Skin epidermis (tissue), 12 donors: Measurements from ENCODE around the gene STRN.
A peak's percentile ranks its signal among the peaks of the same experiment; 100 is the strongest.
"Not testable (repeated sequence)": the region's sequence is repeated elsewhere in the genome, so short reads cannot be mapped to it uniquely, and the experiment has no call there.

Source experiments
- H3K27ac ChIP-seq, 21 experiments: fragments of 200-600 bp; sonication (generic) in 11 of 21; one replicate each; pipeline ENCODE4 v1.5.0; 2020; ENCODE audit warnings: mild to moderate bottlenecking in 3 of 21, inconsistent platforms in 2 of 21, moderate library complexity in 2 of 21
- H3K4me3 ChIP-seq, 7 experiments: fragments of 200-600 bp; sonication (generic) in 2 of 7; one replicate each; pipeline ENCODE4 v1.5.0; 2020; ENCODE audit warnings: inconsistent platforms in 2 of 7, mild to moderate bottlenecking in 2 of 7, moderate library complexity in 1 of 7

Gene STRN

DNA sequence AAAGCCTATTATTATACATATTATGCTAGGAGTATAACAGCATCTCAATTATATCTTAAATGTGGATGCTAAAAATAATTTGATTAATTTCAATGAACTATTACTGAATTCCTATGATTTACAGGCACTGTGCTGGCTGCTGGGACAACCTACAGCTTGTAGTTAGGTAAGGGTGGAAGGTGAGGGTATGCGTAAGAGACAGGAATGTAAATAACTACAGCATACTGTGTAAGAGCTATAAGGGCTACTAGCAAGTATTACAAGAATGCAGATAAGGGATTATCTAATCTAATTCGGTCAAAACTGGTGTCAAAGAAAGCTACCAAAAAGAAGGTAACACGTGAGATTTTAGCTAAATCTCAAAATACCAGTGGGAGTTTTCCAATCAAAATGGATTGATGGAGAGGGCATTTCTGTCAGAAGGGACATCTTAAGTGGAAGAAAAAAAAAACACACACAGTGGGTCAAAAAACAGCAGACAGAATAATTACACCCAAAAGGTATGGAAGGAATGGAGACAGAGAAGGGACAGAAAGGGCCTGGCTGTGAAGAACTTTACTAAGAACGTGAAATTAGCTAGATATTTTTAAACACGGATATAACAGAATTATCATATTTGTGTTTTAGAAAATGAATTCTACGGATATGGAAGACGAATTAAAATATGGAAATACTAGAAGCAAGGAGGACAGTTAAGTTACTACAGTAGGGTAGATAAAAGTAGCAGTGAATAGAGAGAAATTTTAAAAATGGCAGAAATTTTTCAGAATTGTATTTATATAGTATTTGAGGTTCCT lies 47.1 kb downstream of the STRN start:
- no peak overlapping the region for H3K27ac ChIP-seq
- H3K4me3 ChIP-seq, result no peak overlapping the region

DNA sequence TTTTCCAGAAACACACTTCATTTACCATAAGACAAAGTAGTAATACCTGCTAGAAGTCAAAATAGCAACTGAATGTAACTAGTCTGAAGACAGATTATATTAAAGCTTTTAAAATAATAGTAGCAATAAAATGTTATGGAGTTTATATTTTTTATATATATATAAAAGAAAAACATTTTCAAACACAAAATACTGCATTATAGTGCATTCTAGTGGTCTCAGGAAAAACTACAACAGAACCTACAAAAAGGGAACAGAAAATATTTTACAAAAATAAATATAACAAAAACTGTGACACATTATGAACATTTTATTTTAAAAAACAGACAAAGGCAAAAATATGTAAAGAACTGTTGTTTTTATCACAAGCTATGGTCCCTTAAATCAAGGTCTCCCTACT lies 48.0 kb downstream of the STRN start:
- no peak overlapping the region for H3K4me3 ChIP-seq
- no peak overlapping the region for H3K27ac ChIP-seq

DNA sequence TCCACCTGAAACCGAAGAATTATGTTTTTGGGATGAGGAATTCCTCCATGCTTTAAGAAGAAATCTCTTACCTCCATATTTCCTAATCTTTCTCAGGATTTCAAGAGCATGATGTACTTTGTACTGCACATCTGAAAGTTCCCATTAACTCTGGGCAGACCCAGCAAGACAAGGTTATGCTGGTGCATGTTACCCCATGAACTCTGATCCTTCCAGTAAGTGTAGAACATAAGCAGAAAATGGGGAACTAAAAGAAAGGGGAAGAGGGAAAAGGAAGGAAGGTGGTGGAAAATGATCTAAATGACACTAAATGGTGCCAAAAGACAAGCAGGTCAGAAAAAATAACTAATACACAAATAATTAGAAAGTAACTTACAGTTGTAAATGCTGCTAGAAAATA lies 50.7 kb downstream of the STRN start:
- Histone ChIP-seq H3K27ac (no peak overlapping the region), H3K4me3 (no peak overlapping the region)

DNA sequence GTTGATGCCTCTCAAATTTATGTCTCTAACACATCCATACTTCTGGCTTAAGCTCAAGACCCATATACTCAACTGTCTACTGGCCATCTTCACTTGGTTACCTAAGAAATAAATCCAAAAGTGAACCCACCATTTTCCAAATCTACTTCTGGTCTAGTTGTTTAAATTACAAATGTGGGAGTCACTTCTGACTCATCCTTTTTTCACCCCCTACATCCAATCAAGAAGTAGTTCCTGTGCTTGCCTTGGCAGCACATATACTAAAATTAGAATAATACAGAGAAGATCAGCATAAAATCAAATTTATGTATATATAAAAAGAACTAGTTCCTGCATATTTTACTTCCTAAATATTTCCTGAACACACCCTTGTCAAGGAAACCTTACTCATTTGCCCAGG lies 53.6 kb downstream of the STRN start:
- Histone ChIP-seq H3K27ac (no peak overlapping the region), H3K4me3 (no peak overlapping the region)

DNA sequence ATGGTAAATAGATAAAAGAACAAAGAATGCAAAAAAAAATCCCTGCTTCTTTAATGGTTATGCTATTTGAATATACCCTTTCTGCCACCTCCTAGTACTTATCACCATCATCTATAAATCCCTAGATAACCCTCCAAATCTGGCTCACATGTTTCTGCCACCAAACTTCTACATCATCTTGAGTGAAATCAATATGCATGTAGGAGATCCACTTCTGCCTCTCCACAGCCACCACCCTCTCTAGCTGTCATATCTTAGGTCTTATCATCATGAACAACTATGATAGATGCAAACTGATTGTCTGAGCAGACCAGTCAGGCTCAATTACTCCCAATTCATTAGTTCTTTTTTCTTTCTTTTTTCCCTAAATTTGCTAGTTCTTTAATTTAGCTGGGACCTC lies 55.3 kb downstream of the STRN start:
- Histone ChIP-seq H3K27ac (no peak overlapping the region), H3K4me3 (no peak overlapping the region)

DNA sequence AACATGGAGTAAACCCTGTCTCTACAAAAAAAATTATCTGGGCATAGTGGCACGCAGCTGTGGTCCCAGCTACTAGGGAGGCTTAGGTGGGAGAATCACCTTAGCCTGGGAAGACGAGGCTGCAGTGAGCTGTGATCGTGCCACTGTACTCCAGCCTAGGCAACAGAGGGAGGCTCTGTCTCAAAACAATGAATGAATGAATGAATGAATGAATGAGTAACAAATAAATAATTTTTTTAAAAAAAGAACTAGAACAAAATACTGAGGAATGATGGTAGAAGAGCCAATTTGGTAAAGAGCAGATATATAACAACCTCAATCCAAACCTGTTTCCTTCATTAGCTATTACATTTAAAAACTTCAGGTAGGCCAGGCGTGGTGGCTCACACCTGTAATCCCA lies 60.1 kb downstream of the STRN start:
- Histone ChIP-seq H3K4me3 (no peak overlapping the region), H3K27ac (no peak overlapping the region)

DNA sequence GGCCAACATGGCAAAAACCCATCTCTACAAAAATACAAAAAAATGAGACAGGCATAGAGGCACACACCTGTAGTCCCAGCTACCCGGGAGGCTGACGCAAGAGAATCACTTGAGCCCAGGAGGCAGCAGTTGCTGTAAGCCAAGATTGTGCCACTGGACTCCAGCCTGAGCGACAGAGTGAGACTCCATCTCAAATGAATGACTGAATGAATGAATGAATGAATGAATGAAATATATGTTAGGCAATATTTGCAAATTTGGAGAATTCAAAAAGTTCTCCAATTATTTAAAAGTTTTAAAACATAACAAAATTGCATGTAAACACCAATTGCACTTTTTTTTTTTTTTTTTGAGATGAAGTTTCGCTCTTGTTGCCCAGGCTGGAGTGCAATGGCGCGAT lies 61.7 kb downstream of the STRN start:
- Histone ChIP-seq H3K27ac (no peak overlapping the region), H3K4me3 (no peak overlapping the region)

DNA sequence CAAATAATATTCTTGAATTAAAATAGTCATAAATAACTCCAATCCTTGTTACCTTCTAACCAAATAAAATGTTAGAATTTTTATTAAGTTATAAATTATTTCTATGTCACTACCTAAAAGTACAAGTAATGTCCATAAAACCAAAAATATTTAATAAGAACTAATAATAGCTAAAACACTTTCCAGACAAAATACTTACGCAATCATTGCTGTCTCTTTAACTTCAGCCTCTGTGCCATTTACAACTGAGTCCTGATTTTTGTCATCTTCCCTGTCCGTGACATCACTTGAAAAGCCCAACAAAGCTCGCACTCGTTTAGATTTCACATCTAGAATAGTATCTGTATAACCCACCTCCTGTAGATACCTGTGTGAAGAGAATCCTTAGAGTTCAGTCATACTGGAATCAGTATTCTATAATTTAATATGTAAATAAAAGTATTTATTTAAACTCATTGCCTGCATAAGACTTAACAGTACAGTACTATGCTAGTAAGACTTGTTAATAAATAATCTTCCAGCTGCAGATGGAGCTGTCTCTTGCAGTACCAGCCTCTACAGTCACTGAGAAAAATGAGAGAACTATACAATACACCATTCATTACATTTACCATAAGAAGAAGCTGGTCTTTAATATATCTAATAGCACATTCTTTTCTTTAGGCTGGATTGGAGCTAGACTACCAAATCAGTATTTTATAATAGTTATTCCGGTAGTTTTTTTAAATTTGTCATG lies 63.8 kb downstream of the STRN start:
- Histone ChIP-seq H3K27ac (no peak overlapping the region), H3K4me3 (no peak overlapping the region)

DNA sequence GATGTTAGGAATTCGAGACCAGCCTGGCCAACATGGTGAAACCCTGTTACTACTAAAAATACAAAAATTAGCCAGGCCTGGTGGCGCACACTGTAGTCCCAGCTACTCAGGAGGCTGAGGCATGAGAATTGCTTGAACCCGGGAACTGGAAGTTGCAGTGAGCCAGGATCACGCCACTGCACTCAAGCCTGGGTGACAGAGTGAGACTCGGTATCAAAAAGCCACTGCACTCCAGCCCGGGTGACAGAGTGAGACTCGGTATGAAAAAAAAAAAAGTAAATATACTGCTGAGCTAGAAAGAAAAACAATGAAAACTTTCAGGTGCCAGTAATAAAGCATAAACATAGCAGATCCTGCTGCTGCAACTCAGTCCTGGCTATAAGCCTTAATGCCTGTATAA lies 73.5 kb downstream of the STRN start:
- no peak overlapping the region for H3K27ac ChIP-seq
- no peak overlapping the region for H3K4me3 ChIP-seq

DNA sequence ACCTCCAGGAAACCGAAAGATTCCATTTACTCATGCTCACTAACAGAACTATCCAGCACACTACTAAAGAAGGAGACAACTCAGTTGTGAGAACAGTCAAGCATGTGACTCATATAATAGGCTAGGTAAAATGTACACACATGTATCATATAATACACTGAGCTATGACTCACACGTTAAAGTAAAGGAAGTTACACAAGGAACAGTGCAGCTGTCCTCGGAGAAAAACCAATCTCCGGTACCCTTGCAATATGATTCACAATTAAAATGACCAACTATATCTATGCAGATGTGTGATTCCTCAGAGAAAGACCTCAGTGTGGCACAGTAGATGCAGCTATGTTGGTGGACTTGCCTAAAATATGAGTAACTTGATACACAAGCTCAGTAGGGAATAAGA lies 76.5 kb downstream of the STRN start:
- peak overlapping the region in 3 of 21 experiments; percentile 36 to 54 (median 46) for H3K27ac ChIP-seq
- H3K4me3 ChIP-seq, result no peak overlapping the region

DNA sequence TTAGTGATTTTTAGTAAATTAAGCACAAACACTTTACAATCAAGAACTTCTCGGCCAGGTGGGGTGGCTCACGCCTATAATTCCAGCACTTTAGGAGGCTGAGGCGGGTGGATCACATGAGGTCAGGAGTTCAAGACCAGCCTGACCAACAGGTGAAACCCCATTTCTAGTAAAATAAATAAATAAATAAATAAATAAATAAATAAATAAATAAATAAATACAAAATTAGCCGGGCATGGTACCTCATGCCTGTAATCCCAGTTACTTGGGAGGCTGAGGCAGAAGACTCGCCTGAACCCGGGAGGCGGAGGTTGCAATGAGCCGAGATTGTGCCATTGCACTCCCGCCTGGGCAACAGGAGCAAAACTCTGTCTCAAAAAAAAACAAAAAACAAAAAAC lies 79.2 kb downstream of the STRN start:
- H3K4me3 ChIP-seq, result not testable (repeated sequence)

DNA sequence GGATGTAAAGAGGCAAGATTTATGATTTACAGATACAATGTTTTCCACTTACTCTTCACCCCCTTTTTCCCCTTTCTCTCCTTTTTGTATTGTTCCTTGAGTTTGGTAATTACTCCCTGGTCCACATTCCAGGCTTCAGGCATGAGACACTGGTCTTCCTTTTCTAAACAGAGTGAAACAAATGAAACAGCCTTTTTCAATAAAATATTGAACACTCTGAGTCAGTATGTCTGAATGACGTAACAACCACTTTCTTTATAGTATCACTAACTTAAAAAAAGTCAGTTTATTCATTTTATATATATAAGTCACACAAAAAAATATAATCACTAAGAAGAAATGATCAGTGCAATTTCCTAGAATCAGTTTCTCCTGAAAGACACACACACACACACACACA lies 79.7 kb downstream of the STRN start:
- no peak overlapping the region for H3K4me3 ChIP-seq
- no peak overlapping the region for H3K27ac ChIP-seq

More for the DNA sequence above, 79.2 kb downstream of the STRN start:
- H3K27ac ChIP-seq, result not testable (repeated sequence)

DNA sequence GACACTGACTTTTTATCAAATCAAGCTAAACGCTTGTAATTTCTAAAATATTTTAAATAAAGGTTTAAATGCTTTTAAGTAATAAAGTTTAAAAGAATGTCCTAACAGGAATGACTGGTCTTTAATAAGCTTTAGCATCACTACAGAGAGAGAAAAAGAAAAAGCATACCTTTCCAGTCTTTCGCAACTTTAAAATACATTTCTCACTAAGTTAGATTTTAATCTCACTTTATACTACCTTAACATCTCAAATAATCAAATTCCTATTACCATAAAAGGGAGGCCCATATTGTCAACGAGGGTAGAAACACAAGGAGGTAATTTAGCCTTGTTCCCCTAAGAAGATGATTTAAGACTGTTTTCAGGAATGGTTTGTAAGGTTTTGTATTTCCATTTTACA lies 80.7 kb downstream of the STRN start:
- H3K4me3 ChIP-seq, result no peak overlapping the region
- no peak overlapping the region for H3K27ac ChIP-seq

DNA sequence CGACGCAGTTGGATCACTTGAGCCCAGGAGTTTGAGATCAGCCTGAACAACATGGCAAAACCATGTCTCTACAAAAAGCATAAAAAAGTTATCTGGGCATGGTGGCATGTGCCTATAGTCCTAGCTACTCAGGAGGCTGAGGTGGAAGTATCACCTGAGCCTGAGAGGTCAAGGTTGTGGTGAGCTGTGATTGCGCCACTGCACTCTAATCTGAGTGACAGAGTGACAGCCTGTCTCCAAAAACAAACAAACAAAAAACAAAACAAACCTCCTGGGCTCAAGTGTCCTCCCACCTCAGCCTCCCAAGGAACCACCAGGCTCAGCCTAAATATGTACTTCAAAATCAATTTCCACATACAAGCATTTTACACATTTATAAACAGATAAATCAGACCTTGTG lies 83.8 kb downstream of the STRN start:
- H3K4me3 ChIP-seq, result no peak overlapping the region

DNA sequence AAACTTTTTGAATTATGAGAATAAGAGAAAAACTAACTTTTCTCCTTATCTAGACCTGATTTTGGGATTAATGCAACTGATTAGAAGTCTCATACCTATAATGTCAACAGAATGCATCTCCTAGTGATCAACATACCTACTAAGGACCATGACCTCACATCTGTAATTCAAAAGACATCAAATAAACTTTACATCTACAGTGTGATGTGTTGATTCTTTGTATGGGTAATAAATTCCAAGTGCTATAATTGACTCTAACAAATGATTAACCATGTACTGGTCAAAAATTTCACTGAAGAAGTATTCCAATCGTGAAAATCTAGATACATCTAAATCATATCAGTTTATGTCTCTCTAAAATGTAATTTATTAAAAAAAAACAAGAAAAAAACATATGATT lies 84.5 kb downstream of the STRN start:
- H3K27ac ChIP-seq, result no peak overlapping the region
- H3K4me3 ChIP-seq, result no peak overlapping the region

More for the DNA sequence above, 83.8 kb downstream of the STRN start:
- H3K27ac ChIP-seq, result no peak overlapping the region

DNA sequence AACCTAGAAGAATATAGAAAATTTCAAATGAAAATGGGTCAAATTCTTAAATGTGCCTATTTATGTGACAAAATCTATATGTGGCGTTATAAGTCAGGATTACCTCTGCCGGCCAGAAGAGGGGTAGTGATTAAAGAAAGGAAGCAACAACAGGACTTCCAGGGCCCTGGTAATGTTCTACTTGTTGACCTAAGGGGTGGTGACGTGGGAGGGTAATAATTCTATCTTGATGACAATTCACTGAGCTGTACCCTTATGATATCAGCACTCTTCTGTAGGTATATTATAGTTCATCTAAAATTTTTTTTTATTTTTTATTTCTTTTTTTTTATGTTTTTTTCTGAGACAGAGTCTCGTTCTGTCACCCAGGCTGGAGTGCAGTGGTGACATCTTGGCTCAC lies 87.9 kb downstream of the STRN start:
- no peak overlapping the region for H3K27ac ChIP-seq
- no peak overlapping the region for H3K4me3 ChIP-seq

DNA sequence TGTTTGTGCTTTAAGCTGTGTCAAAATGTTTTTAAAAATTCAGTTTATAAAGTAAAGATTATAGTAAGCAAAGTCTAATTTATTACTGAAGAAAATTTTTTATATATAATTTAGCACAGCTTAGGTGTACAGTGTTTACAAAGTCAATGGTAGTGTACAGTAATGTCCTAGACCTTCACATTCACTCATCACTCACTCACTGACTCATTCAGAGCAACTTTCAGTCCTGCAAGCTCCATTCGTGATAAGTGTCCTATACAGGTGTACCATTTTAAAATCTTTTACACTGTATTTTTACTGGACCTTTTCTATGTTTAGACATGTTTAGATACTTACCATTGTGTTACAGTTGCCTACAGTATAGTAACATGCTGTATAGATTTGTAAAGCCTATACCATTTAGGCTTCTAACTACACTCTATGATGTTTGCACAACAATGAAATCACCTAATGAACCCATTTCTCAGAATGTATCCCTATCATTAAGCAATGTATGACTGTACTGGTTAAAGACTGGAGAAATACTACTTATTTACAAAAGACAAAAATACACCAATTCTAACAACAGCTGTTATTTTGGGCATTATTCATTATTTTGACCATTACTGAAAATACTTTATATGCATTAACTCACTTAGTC lies 95.1 kb downstream of the STRN start:
- Histone ChIP-seq H3K27ac (no peak overlapping the region), H3K4me3 (no peak overlapping the region)

DNA sequence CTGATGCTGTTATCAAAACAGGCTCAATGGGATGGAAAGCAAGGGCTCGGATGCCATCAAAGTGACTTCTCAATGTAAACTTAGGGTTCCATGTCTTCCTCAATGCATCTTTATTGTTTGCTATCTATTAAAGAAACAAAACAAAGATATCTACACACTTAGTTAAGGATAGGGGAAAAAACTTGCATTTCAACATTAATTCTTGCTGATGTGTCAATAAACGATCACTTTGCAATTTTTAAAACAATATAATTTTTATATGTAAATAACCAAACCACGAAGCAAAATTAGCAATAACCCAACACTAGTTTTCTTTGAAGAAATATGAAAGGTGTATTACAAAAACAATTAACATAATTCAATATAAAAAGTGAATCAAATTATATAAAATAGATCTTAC lies 96.7 kb downstream of the STRN start:
- H3K4me3 ChIP-seq, result no peak overlapping the region
- no peak overlapping the region for H3K27ac ChIP-seq

DNA sequence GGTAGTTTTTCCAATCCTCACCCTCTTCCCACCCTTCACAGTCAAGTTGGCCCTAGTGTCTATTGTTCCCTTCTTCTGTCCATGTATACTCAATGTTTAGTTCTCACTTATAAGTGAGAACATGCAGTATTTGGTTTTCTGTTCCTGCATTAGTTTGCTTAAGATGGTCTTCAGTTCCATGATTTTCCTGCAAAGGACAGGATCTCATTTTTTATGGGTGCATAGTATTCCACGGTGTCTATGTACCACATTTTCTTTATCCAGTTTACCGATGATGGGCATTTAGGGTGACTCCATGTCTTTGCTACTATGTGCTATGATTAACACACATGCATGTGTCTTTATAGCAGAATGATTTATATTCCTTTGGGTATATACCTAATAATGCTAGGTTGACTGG lies 104.4 kb downstream of the STRN start:
- no peak overlapping the region for H3K4me3 ChIP-seq
- H3K27ac ChIP-seq, result no peak overlapping the region

DNA sequence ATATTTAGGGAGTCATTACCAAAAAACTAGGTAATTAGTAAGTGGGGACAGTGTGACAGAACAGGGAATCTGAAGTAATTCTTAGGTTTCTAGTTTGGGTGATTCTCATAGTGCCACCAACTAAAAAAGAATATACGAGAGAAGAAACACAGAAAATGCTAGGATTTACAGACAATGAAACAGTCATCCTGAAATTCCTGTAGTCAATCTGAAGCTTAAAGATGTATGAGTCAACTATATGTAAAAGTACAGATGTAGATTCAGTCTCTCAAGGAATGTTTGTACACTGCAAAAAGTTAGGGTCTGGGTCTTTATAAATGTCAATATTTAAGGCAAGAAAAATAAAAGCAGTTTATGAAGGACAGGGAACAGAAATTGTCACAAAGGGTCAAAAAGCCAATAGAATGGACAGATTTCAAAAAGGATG lies 107.0 kb downstream of the STRN start:
- no peak overlapping the region for H3K4me3 ChIP-seq
- no peak overlapping the region for H3K27ac ChIP-seq
